22Rv1 (cell line): ENCODE data around the gene SGSM2.
A peak's percentile ranks its signal among the peaks of the same experiment; 100 is the strongest.

Experiments used
- H3K27ac ChIP-seq: fragments of 450-650 bp; 2 replicates; pipeline ENCODE4 v1.5.1; 2017
- CTCF ChIP-seq: fragments of 450-650 bp; IDR thresholded peaks from 2 replicates; pipeline ENCODE4 v1.5.1; 2017; ENCODE audit warnings: mild to moderate bottlenecking
- ZFX ChIP-seq: fragments of 450-650 bp; IDR thresholded peaks from 2 replicates; pipeline ENCODE4 v1.6.1; 2017; ENCODE audit warnings: antibody characterized with exemption, borderline replicate concordance

The SGSM2 gene

GRCh38 chr17:2410951-2411350 is 73.7 kb downstream of the SGSM2 start:
- no peak overlapping the region for H3K27ac ChIP-seq
- no peak for TF ChIP-seq CTCF
- no peak for TF ChIP-seq ZFX

- no peak for TF ChIP-seq ZFX
- TF ChIP-seq CTCF, result no peak
- no peak overlapping the region for H3K27ac ChIP-seq
These were observed 75.3 kb downstream of the SGSM2 start for GRCh38 chr17:2412561-2413021.

- H3K27ac ChIP-seq, result no peak overlapping the region
- TF ChIP-seq ZFX, result no peak
- no peak for TF ChIP-seq CTCF
These were observed 77.3 kb downstream of the SGSM2 start for GRCh38 chr17:2414446-2415064.

- TF ChIP-seq ZFX (no peak), CTCF (no peak)
- H3K27ac ChIP-seq, result no peak overlapping the region
These were observed 77.8 kb downstream of the SGSM2 start for GRCh38 chr17:2415081-2415480.

GRCh38 chr17:2416010-2416734 is 78.9 kb downstream of the SGSM2 start:
- H3K27ac ChIP-seq, result no peak overlapping the region
- TF ChIP-seq ZFX (no peak), CTCF (peak; percentile 97)

- no peak for TF ChIP-seq ZFX
- no peak for TF ChIP-seq CTCF
- H3K27ac ChIP-seq, result 0 out of 2 replicates have a peak overlapping the region, but pooled peaks have one; percentile 12
These were observed 81.3 kb downstream of the SGSM2 start for GRCh38 chr17:2418572-2418971.

- TF ChIP-seq ZFX (no peak), CTCF (no peak)
- no peak overlapping the region for H3K27ac ChIP-seq
These were observed 82.2 kb downstream of the SGSM2 start for GRCh38 chr17:2419486-2419885.
